Urinary bladder (tissue), 4 donors: ENCODE results near the gene ARHGAP8. TPM values are rescaled to one million over a fixed set of nuclear protein-coding genes. Genes with fewer than 3 reads are reported as not detected.

ENCODE experiments used
- DNase-seq: peaks from one replicate; pipeline ENCODE4 v3.0.0-alpha.2; 2015; ENCODE audit errors: extremely low spot score
- H3K27ac ChIP-seq: one replicate; pipeline ENCODE4 v1.5.1; 2013; ENCODE audit warnings: low read depth, mild to moderate bottlenecking, moderate library complexity
- H3K36me3 ChIP-seq: one replicate; pipeline ENCODE4 v1.6.1; 2013; ENCODE audit warnings: mild to moderate bottlenecking, moderate library complexity; ENCODE audit not compliant: insufficient read depth
- H3K4me1 ChIP-seq: one replicate; pipeline ENCODE4 v1.6.1; 2013; ENCODE audit warnings: mild to moderate bottlenecking, moderate library complexity; ENCODE audit not compliant: insufficient read depth
- H3K4me3 ChIP-seq: one replicate; pipeline ENCODE4 v1.5.1; 2013; ENCODE audit warnings: low read depth, low read length
- WGBS: extraction: QIAGEN DNeasy Blood & Tissue Kit; methylation state at CpG from one replicate; pipeline ENCODE4 v1.1.7; 2013; 5-methylcytosine and 5-hydroxymethylcytosine counted together
- polyA plus RNA-seq: library from polyadenylated mRNA; stranded (reverse); fragments of 200-250 nt; gene quantifications from one replicate; pipeline ENCODE4 v1.2.3, GENCODE V29; 2013
- total RNA-seq: library from RNA; depleted of rRNA; stranded (reverse); fragments of >200 nt; gene quantifications from one replicate; pipeline ENCODE4 v1.2.3, GENCODE V29; 2014
- donor health status: healthy with polysubstance abuse.
- donor health status: healthy.

Gene ARHGAP8
- total and polyA plus RNA-seq, 2 donors, result 1.6 to 2.4 TPM

DNA sequence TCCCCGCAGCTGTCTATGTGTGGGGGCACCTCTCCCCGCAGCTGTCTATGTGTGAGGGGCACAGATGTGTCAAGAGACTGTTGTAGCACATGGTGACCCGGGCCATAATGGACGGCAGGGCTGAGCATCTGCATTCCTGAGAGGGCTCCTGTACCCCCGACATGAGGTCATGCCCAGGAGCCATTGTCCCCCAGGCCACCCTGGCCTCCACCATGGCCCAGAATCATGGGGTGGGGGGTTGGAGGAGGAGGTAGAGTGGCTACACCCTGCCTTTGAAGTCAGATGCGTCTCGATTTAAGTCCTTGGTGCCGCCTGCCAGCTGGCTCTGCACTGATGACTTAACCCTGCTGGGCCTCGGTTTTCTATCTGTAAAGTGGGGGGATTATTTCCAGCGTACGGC lies 49.1 kb downstream of the ARHGAP8 start:
- Histone ChIP-seq H3K4me3 (no peak overlapping the region), H3K4me1 (no peaks in the 10 kb centered on the region), H3K36me3 (no peaks in the 10 kb centered on the region), H3K27ac (no peak overlapping the region)
- 37% methylated on average over 11 of the region's 11 CpGs for WGBS
- DNase-seq, result no peak

DNA sequence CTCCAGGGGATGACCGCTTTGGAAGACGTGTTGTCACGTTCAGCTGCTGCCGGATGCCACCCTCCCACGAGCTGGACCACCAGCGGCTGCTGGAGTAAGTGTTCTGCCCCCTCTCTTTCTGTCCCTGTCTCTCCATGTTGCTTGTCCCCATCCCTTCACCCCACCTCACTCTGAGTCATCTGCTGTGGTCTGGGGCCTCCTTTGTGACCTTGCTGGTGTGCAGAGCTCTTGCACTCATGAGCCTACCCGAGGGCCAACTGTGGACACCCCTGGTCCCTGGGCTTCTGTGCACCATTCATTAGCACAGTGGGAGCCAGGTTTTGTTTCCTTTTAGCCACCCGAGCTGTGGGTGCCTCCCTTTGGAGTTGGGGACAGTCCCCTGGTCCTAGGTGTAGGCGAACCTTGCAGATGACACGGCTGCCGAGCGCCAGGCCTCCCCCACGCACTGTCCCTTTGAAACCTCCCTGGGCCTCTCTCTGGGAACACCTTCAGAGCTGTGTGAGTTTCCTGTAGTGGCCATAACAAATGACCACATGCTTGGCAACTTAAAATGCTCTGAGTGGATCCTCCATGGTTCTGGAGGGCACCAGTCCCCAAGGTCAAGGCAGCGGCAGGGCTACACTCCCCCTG lies 49.8 kb downstream of the ARHGAP8 start:
- no peak for DNase-seq
- Histone ChIP-seq H3K4me1 (no peaks in the 10 kb centered on the region), H3K27ac (no peak overlapping the region), H3K36me3 (no peaks in the 10 kb centered on the region), H3K4me3 (no peak overlapping the region)
- WGBS, result 76% methylated on average over 14 of the region's 14 CpGs

DNA sequence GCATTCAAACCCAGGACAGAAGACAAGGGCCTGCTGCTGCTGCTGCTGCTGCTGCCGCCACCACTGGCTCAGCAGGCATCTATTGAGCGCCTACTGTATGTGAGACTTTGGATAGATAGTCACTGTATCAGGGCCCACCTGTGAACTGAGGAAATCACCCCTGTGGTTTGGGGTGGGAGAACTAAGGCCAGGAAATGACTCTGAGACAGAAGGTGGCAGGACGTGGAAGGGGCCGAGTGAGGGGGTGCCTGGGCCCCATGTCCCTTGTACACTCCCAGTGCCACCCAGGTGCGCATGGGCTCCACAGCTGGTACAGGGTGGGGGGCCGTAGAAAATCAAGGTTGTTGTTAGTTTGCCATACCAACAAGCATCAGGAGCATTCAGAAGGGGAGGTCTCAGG lies 50.6 kb downstream of the ARHGAP8 start:
- Histone ChIP-seq H3K36me3 (no peaks in the 10 kb centered on the region), H3K27ac (no peak overlapping the region), H3K4me1 (no peaks in the 10 kb centered on the region), H3K4me3 (no peak overlapping the region)
- no peak for DNase-seq
- WGBS, result 81% methylated on average over 6 of the region's 6 CpGs

DNA sequence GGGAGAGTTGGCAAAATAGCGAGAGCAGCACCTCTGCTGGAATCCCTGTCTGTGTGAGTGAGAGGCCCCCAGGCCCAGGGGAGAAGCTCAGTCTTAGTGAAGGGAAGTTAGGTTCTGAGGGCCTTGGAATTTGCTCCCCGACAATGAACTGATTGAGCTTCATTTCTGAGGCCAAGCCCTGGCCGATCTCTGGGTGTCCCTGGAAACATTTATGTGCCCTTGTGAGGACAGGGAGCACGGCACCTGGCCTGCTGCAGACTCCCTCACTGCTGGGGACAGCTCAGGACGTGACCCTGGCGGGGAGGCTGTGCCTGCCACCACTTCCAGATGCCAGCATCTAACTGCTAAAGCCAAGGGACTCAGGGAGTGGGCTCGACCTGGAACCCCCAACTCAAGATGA lies 52.0 kb downstream of the ARHGAP8 start:
- Histone ChIP-seq H3K27ac (no peak overlapping the region), H3K4me3 (no peak overlapping the region), H3K4me1 (no peaks in the 10 kb centered on the region), H3K36me3 (no peaks in the 10 kb centered on the region)
- 73% methylated on average over 7 of the region's 7 CpGs for WGBS
- DNase-seq, result no peak

DNA sequence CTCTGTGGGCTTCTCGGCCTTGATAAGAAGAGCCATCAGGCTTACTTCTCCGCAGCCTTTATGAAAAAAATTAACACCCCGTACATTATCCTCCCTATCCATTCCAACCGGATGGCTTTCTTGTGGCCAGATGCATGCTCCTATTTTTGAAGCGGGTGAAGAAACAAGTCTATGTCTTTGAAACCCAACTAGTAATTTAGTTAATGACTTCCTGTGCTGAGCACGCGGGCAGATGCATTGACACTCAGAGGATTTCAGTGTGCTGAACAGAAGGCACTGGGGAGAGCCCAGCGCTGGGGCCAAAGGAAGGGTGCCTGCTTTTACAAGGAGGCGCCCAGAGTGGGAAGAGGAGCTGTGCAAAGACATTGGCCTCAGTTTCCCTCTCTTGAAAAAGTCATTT lies 53.3 kb downstream of the ARHGAP8 start:
- WGBS, result 83% methylated on average over 9 of the region's 9 CpGs
- DNase-seq, result no peak
- Histone ChIP-seq H3K36me3 (no peaks in the 10 kb centered on the region), H3K4me1 (no peaks in the 10 kb centered on the region), H3K4me3 (no peak overlapping the region), H3K27ac (no peak overlapping the region)

DNA sequence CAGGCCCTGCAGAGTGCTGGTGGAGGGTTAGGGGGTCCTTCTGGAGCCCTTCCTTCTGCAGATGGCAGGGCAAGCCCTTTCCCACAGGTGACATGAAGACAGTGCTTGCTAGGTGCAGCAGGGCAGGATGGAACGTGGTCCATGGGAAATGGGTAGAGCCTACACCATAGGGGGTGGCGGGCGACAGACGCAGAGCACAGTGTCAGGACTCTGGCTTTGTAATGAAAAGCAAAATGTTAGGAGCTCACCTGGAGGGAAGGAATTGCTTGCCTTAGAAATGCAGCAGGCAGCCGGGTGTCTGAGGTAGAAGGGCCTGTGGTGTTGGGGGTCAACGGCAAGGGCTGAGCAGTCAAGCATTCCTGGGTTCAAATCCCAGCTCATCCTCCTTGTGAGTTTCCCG lies 54.9 kb downstream of the ARHGAP8 start:
- Histone ChIP-seq H3K4me1 (no peaks in the 10 kb centered on the region), H3K27ac (no peak overlapping the region), H3K4me3 (no peak overlapping the region), H3K36me3 (no peaks in the 10 kb centered on the region)
- WGBS, result 75% methylated on average over 7 of the region's 7 CpGs
- DNase-seq, result no peak

DNA sequence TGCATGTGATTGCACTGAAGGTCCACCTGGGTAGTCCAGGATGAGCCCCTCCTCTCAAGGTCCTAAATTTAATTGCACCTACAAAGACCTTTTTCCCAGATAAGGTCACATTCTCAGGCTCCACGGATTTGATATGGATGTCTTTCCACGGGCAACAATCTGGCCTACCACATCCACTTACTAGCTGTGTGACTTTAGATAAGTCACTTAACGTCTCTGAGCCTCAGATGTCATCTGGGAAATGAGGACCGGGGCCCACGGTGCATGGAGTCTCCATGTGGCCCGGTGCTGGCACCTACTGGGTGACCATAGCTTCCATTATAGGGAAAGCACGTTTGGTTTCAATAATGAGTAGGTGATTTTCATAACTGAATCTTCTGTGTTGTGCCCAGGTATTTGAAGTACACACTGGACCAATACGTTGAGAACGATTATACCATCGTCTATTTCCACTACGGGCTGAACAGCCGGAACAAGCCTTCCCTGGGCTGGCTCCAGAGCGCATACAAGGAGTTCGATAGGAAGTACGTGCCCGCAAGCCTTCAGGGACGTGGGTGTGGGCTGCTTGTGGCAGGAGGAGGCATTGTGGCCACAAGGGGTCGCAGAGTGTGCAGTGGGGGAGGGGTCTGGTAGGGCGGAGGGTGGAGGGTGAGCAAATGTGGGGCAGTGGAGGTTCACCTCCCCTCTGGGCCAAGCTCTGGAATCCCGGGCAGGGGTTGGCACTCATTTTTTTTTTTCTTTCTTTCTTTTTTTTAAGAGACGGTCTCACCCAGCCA lies 55.7 kb downstream of the ARHGAP8 start:
- Histone ChIP-seq H3K36me3 (no peaks in the 10 kb centered on the region), H3K27ac (no peak overlapping the region), H3K4me3 (no peak overlapping the region), H3K4me1 (no peaks in the 10 kb centered on the region)
- DNase-seq, result no peak
- WGBS, result 70% methylated on average over 21 of the region's 21 CpGs

DNA sequence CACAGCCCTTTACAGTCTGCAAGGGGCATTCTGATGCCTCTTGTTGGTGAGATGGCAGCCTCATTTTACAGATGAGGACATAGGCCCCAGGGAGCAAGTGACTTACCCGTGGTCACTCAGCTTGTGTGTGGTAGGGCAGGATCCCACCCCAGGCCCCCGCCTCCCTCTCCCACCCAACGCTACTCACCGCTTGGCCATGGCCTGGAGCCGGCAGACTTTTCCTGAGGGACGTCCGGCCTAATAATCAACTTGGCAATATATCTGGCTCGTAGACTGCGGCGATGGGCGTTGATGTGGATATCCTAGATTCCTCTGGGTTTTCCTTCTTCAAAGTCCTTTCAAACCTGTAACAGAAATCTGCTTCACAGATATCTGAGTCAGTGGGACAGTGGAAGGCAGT lies 57.1 kb downstream of the ARHGAP8 start:
- no peak for DNase-seq
- no peaks in the 10 kb centered on the region for H3K36me3 ChIP-seq
- no peak overlapping the region for H3K4me3 ChIP-seq
- H3K27ac ChIP-seq, result no peak overlapping the region
- 82% methylated on average over 11 of the region's 11 CpGs for WGBS
- H3K4me1 ChIP-seq, result no peaks in the 10 kb centered on the region

DNA sequence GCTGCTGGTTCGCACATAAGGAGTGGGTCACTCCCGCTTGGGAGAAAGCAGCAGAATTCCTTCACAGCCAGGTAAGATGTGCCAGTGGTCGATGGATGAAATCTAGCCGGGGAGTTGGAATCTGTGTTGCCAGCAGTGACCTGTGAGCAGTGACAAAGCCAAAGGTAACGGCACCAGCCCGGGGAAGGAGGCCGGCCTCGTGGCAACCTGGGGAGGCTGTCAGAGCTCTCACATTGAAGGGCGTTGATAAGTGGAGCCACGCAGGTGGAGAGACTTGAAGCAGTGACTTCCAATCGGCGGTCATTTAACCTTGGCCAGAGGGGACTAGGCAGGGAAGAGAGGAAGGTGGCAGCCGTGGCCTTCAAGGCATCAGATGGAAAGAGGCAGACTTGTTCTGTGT lies 58.8 kb downstream of the ARHGAP8 start:
- H3K4me3 ChIP-seq, result no peak overlapping the region
- H3K27ac ChIP-seq, result no peak overlapping the region
- H3K4me1 ChIP-seq, result no peaks in the 10 kb centered on the region
- no peak for DNase-seq
- no peaks in the 10 kb centered on the region for H3K36me3 ChIP-seq
- 91% methylated on average over 13 of the region's 13 CpGs for WGBS

DNA sequence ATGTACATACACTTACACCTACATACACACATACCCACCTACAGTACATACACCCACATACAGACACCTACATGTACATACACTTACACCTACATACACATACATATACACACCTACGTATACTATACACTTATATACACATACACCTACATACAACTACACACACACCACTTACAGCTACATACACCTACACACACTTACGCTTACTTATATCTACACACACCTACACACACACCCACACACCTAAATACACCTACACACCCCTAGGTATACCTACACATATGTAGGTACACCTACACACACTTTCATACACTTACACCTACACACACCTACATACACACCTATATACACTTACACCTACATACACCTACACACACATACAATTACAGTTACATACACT lies 61.0 kb downstream of the ARHGAP8 start:
- no peak overlapping the region for H3K4me3 ChIP-seq
- H3K4me1 ChIP-seq, result no peaks in the 10 kb centered on the region
- 96% methylated on average over 2 of the region's 2 CpGs for WGBS
- no peak overlapping the region for H3K27ac ChIP-seq
- no peak for DNase-seq
- no peaks in the 10 kb centered on the region for H3K36me3 ChIP-seq

DNA sequence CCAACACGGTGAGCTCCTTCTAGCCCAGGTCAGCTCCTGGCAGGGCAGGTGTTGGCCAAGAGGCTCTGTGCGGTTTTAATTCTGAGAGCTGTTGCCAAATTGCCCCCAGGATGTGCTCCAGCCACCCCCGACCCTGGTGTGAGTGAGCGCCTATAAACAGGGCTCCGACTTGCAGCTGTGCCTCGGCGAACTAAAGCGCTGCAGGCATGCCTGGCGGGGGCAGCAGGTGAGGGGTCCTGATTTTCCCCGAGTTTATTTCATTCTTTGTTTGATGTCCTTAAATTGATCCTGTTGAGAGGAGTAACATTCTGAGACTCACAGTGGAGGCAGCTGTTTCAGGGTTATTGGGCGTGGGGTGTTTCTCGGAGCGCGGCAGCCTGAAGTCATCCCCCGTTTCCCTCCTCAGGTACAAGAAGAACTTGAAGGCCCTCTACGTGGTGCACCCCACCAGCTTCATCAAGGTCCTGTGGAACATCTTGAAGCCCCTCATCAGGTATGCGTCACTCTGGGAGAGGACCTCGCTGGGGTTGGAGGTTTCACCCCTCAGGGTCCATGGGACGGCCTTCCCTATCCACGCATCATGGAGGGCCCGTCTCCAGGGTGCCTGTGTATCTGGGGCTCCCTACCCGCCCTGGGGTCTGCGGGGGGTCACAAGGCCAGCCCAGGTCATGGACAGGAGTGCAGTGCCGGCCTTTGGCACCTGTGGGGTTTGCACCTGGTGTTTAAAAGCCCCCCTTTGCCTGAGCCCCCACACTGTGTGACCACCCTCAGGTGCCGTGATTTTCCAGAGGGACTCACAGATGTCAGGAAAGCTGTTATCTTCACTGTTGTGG lies 62.1 kb downstream of the ARHGAP8 start:
- Histone ChIP-seq H3K27ac (no peak overlapping the region), H3K4me3 (no peak overlapping the region), H3K36me3 (no peaks in the 10 kb centered on the region), H3K4me1 (no peaks in the 10 kb centered on the region)
- 91% methylated on average over 25 of the region's 25 CpGs for WGBS
- no peak for DNase-seq

DNA sequence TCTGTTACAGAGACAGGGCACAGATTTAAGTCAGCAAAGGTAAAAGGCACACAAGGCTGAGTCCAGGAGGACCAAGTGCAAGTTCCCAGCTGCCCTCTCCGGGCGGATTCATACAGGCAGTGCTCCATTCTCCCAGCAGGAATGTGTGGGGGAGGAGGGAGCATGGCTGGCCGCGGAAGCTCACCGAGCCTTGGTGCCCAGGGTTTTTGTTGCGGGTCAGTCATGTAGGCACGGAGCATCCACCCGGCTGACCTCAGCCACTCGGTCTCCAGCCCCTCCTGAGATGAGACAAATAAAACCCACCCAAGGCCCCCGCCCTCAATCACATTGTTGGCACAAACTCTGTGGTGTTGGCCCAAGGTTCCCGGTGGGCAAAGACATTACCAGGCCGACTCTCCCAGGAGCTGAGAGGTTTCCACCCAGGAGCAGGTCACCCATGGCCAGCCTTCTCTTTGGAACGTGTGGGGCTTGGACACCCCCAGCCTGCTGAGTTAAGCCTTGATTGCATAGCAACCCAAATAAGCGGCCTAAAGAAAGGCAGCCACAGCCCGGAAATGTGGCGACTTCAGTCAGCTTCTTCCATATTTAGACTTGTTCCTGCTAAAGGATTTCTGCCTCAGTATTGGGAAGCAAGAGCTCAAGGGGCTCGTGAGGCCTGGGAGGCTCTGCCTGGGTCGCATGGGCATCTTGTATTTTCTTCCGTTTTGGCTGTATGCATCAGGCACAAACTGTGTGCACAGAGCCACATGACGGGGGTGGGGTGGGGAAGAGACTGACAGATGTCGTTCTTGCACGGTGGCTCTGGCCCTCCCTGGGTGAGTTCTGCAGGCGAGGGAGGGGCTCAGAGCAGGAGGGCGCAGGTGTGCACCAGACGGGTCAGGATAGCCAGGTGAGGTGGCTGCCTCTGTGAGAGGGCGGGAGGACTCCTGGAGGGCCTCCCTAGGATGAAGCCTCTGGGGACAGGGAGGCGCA lies 63.0 kb downstream of the ARHGAP8 start:
- no peak for DNase-seq
- Histone ChIP-seq H3K4me1 (no peaks in the 10 kb centered on the region), H3K27ac (no peak overlapping the region), H3K36me3 (no peaks in the 10 kb centered on the region), H3K4me3 (no peak overlapping the region)
- 76% methylated on average over 27 of the region's 27 CpGs for WGBS

DNA sequence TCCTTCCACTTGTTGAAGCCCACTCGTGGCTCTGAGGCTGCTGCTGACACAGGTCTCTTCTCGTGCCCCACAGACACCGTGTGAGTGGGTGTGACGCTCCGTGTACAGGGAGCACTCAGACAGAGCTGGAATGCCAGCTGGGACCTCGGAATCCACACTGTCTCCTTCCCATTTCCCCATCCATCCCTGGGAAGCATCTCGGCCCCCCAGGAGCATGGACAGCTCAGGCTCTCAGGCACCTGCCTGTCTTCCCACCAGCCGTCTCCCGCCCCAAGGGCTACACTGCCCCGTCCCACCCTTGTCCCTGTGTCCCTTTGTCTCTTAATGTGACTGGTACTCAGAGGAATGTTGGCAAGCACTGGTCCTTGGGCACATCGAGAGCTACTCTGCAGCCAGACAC lies 63.8 kb downstream of the ARHGAP8 start:
- no peaks in the 10 kb centered on the region for H3K4me1 ChIP-seq
- no peak for DNase-seq
- H3K4me3 ChIP-seq, result no peak overlapping the region
- no peak overlapping the region for H3K27ac ChIP-seq
- no peaks in the 10 kb centered on the region for H3K36me3 ChIP-seq
- 77% methylated on average over 11 of the region's 11 CpGs for WGBS
